Measurements from ENCODE around the gene ACAT1.

The ACAT1 gene

DNA sequence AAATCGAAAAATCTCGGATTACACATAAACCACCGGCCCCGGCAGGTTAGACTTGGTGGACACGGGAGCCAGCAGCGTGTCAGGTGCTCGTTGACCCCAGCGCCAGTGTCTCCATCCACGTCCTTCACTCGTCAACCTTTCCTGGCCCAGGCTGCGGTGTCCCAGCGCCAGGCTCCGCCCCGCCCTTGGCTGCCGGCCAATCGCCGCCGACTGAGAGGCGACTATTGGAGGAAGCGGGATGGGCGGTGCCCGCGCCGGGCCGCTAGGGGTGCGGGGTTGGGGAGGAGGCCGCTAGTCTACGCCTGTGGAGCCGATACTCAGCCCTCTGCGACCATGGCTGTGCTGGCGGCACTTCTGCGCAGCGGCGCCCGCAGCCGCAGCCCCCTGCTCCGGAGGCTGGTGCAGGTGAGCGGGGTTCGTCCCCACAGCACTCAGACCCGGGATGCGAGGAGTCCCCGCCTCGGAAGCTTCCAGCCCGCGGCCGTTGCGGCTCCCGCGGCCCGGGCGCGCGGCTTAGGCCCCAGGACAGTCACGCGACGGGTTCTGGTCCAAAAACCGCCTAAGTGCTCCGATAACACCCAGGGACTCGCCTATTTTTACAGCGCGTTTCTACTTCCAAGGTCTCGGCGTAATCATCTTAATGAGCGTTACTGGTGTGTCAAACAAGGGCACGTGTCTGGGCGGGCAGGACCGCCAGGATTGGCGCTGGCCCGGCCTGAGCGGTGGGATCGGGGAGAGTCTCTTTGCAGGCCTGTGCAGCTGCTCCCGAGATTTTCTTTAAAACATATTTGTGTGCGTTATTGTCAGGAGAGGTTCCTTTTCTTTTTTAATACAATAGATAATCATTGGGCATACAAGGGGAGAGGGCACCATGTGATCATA lies at the start of gene ACAT1:
TSS of gene ACAT1 (plus strand) at position 294 of the 882 bp plus-strand sequence. CDS start at position 334, 40 bp downstream.
- H3K27ac ChIP-seq (ENCODE audit: low read length) = no peak within 1 kb of the TSS
- no peaks in the 10 kb centered on the region for H3K36me3 ChIP-seq (ENCODE audit: control insufficient read depth, insufficient read depth, low read length)
- peak; percentile 84 for DNase-seq (ENCODE audit: low read depth, low spot score)
- H3K27me3 ChIP-seq (ENCODE audit: control insufficient read depth, insufficient read depth, low read length) = no peaks in the 10 kb centered on the region
- peak within 1 kb of the TSS; percentile 91 for H3K4me3 ChIP-seq (ENCODE audit: low read length)
- no CpG with 5 or more reads among the region's 73 CpGs for WGBS (ENCODE audit: insufficient coverage, insufficient read length)
- H3K4me1 ChIP-seq (ENCODE audit: control insufficient read depth, insufficient read depth, low read length) = peaks cover 2% of the 10 kb centered on the region; the same call in 1 of the 2 replicates
- H3K9me3 ChIP-seq (ENCODE audit: control insufficient read depth, insufficient read depth, low read length) = no peaks in the 10 kb centered on the region

DNA sequence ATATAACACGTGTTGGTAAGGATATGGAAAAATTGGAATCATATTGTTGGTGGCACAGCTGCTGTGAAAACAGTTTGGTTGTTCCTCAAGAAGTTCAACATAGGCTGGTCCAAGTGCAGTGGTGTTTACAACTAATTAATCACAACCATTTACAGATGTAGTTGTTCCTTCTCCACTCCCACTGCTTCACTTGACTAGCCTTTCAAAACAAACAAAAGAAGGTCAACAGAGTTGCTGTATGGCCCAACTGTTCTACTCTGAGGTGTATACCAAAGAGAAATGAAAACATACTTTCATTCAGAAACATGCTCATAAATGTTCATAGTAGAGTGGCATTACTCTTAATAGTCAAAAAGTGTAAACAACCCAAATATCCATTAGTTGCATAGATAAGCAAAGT lies 36.6 kb upstream of the ACAT1 start:
- Histone ChIP-seq H3K4me1 (ENCODE audit: control insufficient read depth, insufficient read depth, low read length) (no peaks in the 10 kb centered on the region), H3K27ac (ENCODE audit: low read length) (no peak overlapping the region), H3K9me3 (ENCODE audit: control insufficient read depth, insufficient read depth, low read length) (no peaks in the 10 kb centered on the region), H3K27me3 (ENCODE audit: control insufficient read depth, insufficient read depth, low read length) (no peaks in the 10 kb centered on the region), H3K4me3 (ENCODE audit: low read length) (no peak overlapping the region), H3K36me3 (ENCODE audit: control insufficient read depth, insufficient read depth, low read length) (no peaks in the 10 kb centered on the region; the same call in 1 of the 2 replicates)
- no peak for DNase-seq (ENCODE audit: low read depth, low spot score)
- WGBS (ENCODE audit: insufficient coverage, insufficient read length) = no CpG with 5 or more reads among the region's 1 CpG

- Histone ChIP-seq H3K27ac (ENCODE audit: low read length) (no peak overlapping the region), H3K36me3 (ENCODE audit: control insufficient read depth, insufficient read depth, low read length) (no peaks in the 10 kb centered on the region; the same call in 1 of the 2 replicates), H3K4me3 (ENCODE audit: low read length) (no peak overlapping the region), H3K4me1 (ENCODE audit: control insufficient read depth, insufficient read depth, low read length) (no peaks in the 10 kb centered on the region), H3K27me3 (ENCODE audit: control insufficient read depth, insufficient read depth, low read length) (no peaks in the 10 kb centered on the region), H3K9me3 (ENCODE audit: control insufficient read depth, insufficient read depth, low read length) (no peaks in the 10 kb centered on the region)
- DNase-seq (ENCODE audit: low read depth, low spot score) = no peak
- WGBS (ENCODE audit: insufficient coverage, insufficient read length) = no CpG with 5 or more reads among the region's 2 CpGs
These were observed 35.7 kb upstream of the ACAT1 start for GRCh38 chr11:108085672-108086071.

DNA sequence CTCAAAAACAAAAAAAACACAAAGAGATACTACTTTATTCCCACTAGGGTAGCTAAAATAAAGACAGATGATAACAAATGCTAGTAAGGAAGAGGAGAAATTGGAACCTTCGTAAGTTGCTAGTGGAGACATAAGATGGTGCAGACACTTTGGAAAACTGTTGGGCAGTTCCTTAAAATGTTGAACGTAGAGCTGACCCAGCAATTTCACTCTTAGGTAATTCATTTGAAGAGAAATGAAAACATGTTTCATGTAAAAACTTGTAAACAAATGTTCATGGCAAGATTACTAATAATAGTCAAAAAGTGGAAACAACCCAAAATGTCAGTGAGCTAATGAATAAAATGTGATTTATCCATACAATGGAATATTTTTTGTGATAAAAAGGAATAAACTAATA lies 29.2 kb upstream of the ACAT1 start:
- no peaks in the 10 kb centered on the region for H3K9me3 ChIP-seq (ENCODE audit: control insufficient read depth, insufficient read depth, low read length)
- H3K4me1 ChIP-seq (ENCODE audit: control insufficient read depth, insufficient read depth, low read length) = no peaks in the 10 kb centered on the region
- no CpG with 5 or more reads among the region's 2 CpGs for WGBS (ENCODE audit: insufficient coverage, insufficient read length)
- DNase-seq (ENCODE audit: low read depth, low spot score) = no peak
- no peaks in the 10 kb centered on the region for H3K27me3 ChIP-seq (ENCODE audit: control insufficient read depth, insufficient read depth, low read length)
- no peak overlapping the region for H3K27ac ChIP-seq (ENCODE audit: low read length)
- H3K4me3 ChIP-seq (ENCODE audit: low read length) = no peak overlapping the region
- H3K36me3 ChIP-seq (ENCODE audit: control insufficient read depth, insufficient read depth, low read length) = no peaks in the 10 kb centered on the region; the same call in 1 of the 2 replicates

DNA sequence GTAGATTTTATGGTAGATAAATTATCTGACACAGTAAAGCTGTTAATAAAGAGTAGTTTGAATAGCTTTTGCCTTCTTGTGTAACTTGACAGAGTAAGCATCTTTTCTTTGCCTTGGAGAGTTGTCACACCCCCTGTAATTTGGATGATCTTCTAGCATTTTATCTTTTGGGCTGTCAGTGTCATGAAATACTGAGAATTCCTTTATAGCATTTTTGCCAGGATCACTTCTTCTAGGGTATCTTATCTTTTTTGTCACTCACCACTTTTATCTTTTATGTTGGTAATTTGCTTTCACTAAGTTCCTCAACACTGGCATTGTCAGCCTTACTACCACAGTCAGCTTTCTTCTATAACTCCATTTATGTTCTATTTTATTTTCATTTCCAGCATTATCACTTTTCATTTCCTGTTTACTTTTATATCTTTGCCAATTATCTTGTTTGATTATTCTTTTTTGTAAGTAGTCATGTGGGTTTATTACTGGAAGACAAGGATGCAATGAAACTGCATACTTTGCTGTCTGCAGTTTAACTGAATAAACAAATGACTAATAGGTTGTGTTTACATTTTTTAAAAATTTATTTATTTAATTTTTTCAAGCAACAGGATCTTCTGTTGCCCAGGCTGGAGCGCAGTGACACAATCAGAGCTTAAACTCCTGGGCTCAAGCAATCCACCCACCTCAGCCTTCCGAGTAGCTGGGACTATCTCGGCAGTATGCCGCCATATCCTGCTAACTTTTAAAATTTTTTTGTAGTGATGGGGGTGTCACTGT lies 28.1 kb upstream of the ACAT1 start:
- no CpG with 5 or more reads among the region's 4 CpGs for WGBS (ENCODE audit: insufficient coverage, insufficient read length)
- Histone ChIP-seq H3K4me1 (ENCODE audit: control insufficient read depth, insufficient read depth, low read length) (no peaks in the 10 kb centered on the region), H3K36me3 (ENCODE audit: control insufficient read depth, insufficient read depth, low read length) (no peaks in the 10 kb centered on the region; the same call in 1 of the 2 replicates), H3K9me3 (ENCODE audit: control insufficient read depth, insufficient read depth, low read length) (no peaks in the 10 kb centered on the region), H3K27ac (ENCODE audit: low read length) (no peak overlapping the region), H3K27me3 (ENCODE audit: control insufficient read depth, insufficient read depth, low read length) (no peaks in the 10 kb centered on the region), H3K4me3 (ENCODE audit: low read length) (no peak overlapping the region)
- DNase-seq (ENCODE audit: low read depth, low spot score) = no peak

DNA sequence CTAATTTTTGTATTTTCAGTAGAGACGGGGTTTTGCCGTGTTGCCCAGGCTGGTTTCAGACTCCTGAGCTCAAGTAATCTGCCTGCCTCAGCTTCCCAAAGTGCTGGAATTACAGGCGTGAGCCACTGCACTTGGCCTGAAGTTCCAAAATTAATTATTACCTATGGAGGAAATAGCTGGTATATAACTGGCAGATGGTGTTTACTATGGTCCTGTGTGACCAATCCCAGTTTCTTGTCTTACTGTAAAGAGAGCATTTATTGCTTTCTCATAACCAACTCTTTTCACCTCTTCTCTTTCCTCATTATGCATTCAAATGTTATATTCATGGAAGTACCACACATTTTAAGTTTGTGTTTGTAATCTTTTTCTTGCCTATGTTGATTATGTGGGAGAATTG lies 24.2 kb upstream of the ACAT1 start:
- Histone ChIP-seq H3K9me3 (ENCODE audit: control insufficient read depth, insufficient read depth, low read length) (no peaks in the 10 kb centered on the region), H3K27me3 (ENCODE audit: control insufficient read depth, insufficient read depth, low read length) (no peaks in the 10 kb centered on the region)

GRCh38 chr11:108101090-108101775 lies 20.1 kb upstream of the ACAT1 start:
- H3K36me3 ChIP-seq (ENCODE audit: control insufficient read depth, insufficient read depth, low read length) = no peaks in the 10 kb centered on the region; the same call in 1 of the 2 replicates
- WGBS (ENCODE audit: insufficient coverage, insufficient read length) = no CpG with 5 or more reads among the region's 1 CpG
- H3K27ac ChIP-seq (ENCODE audit: low read length) = no peak overlapping the region
- H3K4me3 ChIP-seq (ENCODE audit: low read length) = no peak overlapping the region
- no peaks in the 10 kb centered on the region for H3K27me3 ChIP-seq (ENCODE audit: control insufficient read depth, insufficient read depth, low read length)
- DNase-seq (ENCODE audit: low read depth, low spot score) = no peak
- H3K4me1 ChIP-seq (ENCODE audit: control insufficient read depth, insufficient read depth, low read length) = no peaks in the 10 kb centered on the region
- no peaks in the 10 kb centered on the region for H3K9me3 ChIP-seq (ENCODE audit: control insufficient read depth, insufficient read depth, low read length)

More for the DNA sequence above, 24.2 kb upstream of the ACAT1 start:
- Histone ChIP-seq H3K4me3 (ENCODE audit: low read length) (no peak overlapping the region), H3K36me3 (ENCODE audit: control insufficient read depth, insufficient read depth, low read length) (no peaks in the 10 kb centered on the region; the same call in 1 of the 2 replicates), H3K27ac (ENCODE audit: low read length) (no peak overlapping the region), H3K4me1 (ENCODE audit: control insufficient read depth, insufficient read depth, low read length) (no peaks in the 10 kb centered on the region)
- no peak for DNase-seq (ENCODE audit: low read depth, low spot score)
- whole genome bisulfite sequencing (ENCODE audit: insufficient coverage, insufficient read length) = no CpG with 5 or more reads among the region's 3 CpGs

DNA sequence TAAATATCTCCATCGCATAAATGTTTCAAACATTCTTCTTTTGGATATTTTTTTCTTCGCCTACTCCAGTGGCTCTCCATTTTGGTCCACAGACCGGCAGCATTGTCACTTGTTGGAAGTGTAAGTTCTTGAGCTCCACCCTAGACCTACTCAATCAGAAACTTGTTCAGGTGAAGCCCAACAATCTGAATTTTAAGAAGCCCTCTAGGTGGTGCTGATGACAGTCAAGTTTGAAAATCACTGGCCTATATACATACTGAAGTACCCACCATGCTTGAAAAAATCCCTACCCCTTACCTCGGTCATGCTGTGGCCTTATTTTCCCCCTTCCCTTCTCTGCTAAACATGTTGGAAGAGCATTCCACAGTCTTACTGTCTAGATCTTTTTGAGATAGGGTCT lies 10.2 kb upstream of the ACAT1 start:
- Histone ChIP-seq H3K27me3 (ENCODE audit: control insufficient read depth, insufficient read depth, low read length) (no peaks in the 10 kb centered on the region), H3K27ac (ENCODE audit: low read length) (no peak overlapping the region), H3K9me3 (ENCODE audit: control insufficient read depth, insufficient read depth, low read length) (no peaks in the 10 kb centered on the region), H3K36me3 (ENCODE audit: control insufficient read depth, insufficient read depth, low read length) (no peaks in the 10 kb centered on the region), H3K4me1 (ENCODE audit: control insufficient read depth, insufficient read depth, low read length) (peaks cover 3% of the 10 kb centered on the region; the same call in 1 of the 2 replicates), H3K4me3 (ENCODE audit: low read length) (no peak overlapping the region)
- DNase-seq (ENCODE audit: low read depth, low spot score) = no peak
- no CpG with 5 or more reads among the region's 4 CpGs for WGBS (ENCODE audit: insufficient coverage, insufficient read length)

DNA sequence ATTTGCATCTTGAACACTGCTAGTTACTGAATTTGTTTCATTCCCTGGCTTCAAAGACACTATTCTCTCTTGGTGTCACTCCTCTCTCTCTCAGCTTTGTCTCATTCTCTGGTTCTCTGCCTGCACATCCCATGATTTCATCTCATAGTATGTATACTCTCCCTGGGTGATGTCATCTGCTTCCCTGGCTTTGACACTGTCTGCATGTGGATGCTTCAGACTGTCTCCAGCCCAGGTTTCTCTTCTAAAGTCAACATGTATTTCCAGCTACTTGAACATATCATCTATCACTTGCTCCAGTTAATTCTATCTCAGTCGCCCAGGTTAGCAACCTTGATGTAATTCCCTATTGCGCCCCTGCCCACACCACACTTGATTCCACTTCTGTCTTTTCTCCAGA lies 9.3 kb upstream of the ACAT1 start:
- H3K9me3 ChIP-seq (ENCODE audit: control insufficient read depth, insufficient read depth, low read length) = no peaks in the 10 kb centered on the region
- no peaks in the 10 kb centered on the region for H3K27me3 ChIP-seq (ENCODE audit: control insufficient read depth, insufficient read depth, low read length)
- no peak overlapping the region for H3K4me3 ChIP-seq (ENCODE audit: low read length)
- peaks cover 3% of the 10 kb centered on the region; the same call in 1 of the 2 replicates for H3K4me1 ChIP-seq (ENCODE audit: control insufficient read depth, insufficient read depth, low read length)
- no peaks in the 10 kb centered on the region for H3K36me3 ChIP-seq (ENCODE audit: control insufficient read depth, insufficient read depth, low read length)
- no peak for DNase-seq (ENCODE audit: low read depth, low spot score)
- WGBS (ENCODE audit: insufficient coverage, insufficient read length) = no CpG with 5 or more reads among the region's 2 CpGs
- H3K27ac ChIP-seq (ENCODE audit: low read length) = no peak overlapping the region

Measured in iPS DF 6.9 (cell line).